ENCODE data around the gene CTSF.
"Not testable (repeated sequence)": the region's sequence is repeated elsewhere in the genome, so short reads cannot be mapped to it uniquely, and the experiment has no call there.

Gene CTSF

GRCh38 chr11:66543263-66544107 lies 24.9 kb downstream of the CTSF start:
- TF ChIP-seq POLR2AphosphoS5 (IDR thresholded peaks at IDR 0.05; ENCODE audit: low read depth) (no peak), GABPA (IDR thresholded peaks at IDR 0.05; ENCODE audit: low read depth) (no peak), SPI1 (IDR thresholded peaks at IDR 0.05; ENCODE audit: borderline replicate concordance, low read depth) (peak; percentile 47; the same call in 1 of the 2 replicates)
- TF ChIP-seq, protein P1, sequence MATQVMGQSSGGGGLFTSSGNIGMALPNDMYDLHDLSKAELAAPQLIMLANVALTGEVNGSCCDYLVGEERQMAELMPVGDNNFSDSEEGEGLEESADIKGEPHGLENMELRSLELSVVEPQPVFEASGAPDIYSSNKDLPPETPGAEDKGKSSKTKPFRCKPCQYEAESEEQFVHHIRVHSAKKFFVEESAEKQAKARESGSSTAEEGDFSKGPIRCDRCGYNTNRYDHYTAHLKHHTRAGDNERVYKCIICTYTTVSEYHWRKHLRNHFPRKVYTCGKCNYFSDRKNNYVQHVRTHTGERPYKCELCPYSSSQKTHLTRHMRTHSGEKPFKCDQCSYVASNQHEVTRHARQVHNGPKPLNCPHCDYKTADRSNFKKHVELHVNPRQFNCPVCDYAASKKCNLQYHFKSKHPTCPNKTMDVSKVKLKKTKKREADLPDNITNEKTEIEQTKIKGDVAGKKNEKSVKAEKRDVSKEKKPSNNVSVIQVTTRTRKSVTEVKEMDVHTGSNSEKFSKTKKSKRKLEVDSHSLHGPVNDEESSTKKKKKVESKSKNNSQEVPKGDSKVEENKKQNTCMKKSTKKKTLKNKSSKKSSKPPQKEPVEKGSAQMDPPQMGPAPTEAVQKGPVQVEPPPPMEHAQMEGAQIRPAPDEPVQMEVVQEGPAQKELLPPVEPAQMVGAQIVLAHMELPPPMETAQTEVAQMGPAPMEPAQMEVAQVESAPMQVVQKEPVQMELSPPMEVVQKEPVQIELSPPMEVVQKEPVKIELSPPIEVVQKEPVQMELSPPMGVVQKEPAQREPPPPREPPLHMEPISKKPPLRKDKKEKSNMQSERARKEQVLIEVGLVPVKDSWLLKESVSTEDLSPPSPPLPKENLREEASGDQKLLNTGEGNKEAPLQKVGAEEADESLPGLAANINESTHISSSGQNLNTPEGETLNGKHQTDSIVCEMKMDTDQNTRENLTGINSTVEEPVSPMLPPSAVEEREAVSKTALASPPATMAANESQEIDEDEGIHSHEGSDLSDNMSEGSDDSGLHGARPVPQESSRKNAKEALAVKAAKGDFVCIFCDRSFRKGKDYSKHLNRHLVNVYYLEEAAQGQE (IDR thresholded peaks at IDR 0.05; ENCODE audit: insufficient replicate concordance, low read depth): no peak
- TF ChIP-seq, protein P2, sequence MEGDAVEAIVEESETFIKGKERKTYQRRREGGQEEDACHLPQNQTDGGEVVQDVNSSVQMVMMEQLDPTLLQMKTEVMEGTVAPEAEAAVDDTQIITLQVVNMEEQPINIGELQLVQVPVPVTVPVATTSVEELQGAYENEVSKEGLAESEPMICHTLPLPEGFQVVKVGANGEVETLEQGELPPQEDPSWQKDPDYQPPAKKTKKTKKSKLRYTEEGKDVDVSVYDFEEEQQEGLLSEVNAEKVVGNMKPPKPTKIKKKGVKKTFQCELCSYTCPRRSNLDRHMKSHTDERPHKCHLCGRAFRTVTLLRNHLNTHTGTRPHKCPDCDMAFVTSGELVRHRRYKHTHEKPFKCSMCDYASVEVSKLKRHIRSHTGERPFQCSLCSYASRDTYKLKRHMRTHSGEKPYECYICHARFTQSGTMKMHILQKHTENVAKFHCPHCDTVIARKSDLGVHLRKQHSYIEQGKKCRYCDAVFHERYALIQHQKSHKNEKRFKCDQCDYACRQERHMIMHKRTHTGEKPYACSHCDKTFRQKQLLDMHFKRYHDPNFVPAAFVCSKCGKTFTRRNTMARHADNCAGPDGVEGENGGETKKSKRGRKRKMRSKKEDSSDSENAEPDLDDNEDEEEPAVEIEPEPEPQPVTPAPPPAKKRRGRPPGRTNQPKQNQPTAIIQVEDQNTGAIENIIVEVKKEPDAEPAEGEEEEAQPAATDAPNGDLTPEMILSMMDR (IDR thresholded peaks at IDR 0.05; ENCODE audit: insufficient read depth, low read length): no peak
- Histone ChIP-seq H3K27ac (replicated peaks) (peak overlapping the region; percentile 32), H3K4me3 (replicated peaks; ENCODE audit: insufficient read depth, low read length) (no peak overlapping the region), H3K27me3 (ENCODE audit: insufficient read depth, poor library complexity, severe bottlenecking) (peaks cover 2% of the 10 kb centered on the region)
- peak in 1 of 2 experiments; percentile 64 for DNase-seq (ENCODE audit: low read depth in 1 of 2, low spot score in 1 of 2)

GRCh38 chr11:66542362-66542761 lies 26.0 kb downstream of the CTSF start:
- no peak overlapping the region for H3K27ac ChIP-seq (replicated peaks)
- no peak for DNase-seq (ENCODE audit: low read depth in 1 of 2, low spot score in 1 of 2)
- no peak overlapping the region for H3K4me3 ChIP-seq (replicated peaks; ENCODE audit: insufficient read depth, low read length)
- peaks cover 2% of the 10 kb centered on the region for H3K27me3 ChIP-seq (ENCODE audit: insufficient read depth, poor library complexity, severe bottlenecking)
- no peak for TF ChIP-seq SPI1 (IDR thresholded peaks at IDR 0.05; ENCODE audit: borderline replicate concordance, low read depth)

GRCh38 chr11:66541892-66542291 lies 26.5 kb downstream of the CTSF start:
- Histone ChIP-seq H3K4me3 (replicated peaks; ENCODE audit: insufficient read depth, low read length) (no peak overlapping the region), H3K27ac (replicated peaks) (no peak overlapping the region), H3K27me3 (ENCODE audit: insufficient read depth, poor library complexity, severe bottlenecking) (no peaks in the 10 kb centered on the region)
- DNase-seq (ENCODE audit: low read depth in 1 of 2, low spot score in 1 of 2): no peak
- TF ChIP-seq, protein P2 (IDR thresholded peaks at IDR 0.05; ENCODE audit: insufficient read depth, low read length): no peak
- TF ChIP-seq GABPA (IDR thresholded peaks at IDR 0.05; ENCODE audit: low read depth) (no peak), SPI1 (IDR thresholded peaks at IDR 0.05; ENCODE audit: borderline replicate concordance, low read depth) (no peak), POLR2AphosphoS5 (IDR thresholded peaks at IDR 0.05; ENCODE audit: low read depth) (no peak)
- TF ChIP-seq, protein P1 (IDR thresholded peaks at IDR 0.05; ENCODE audit: insufficient replicate concordance, low read depth): no peak

- not testable (repeated sequence) for H3K27me3 ChIP-seq (ENCODE audit: insufficient read depth, poor library complexity, severe bottlenecking); H3K27ac ChIP-seq (replicated peaks); H3K4me3 ChIP-seq (replicated peaks; ENCODE audit: insufficient read depth, low read length)
- peak in 1 of 2 experiments; percentile 23 for DNase-seq (ENCODE audit: low read depth in 1 of 2, low spot score in 1 of 2)
These were observed 27.8 kb downstream of the CTSF start for GRCh38 chr11:66540598-66540997.

- no peaks in the 10 kb centered on the region for H3K27me3 ChIP-seq (ENCODE audit: insufficient read depth, poor library complexity, severe bottlenecking)
- no peak overlapping the region for H3K4me3 ChIP-seq (replicated peaks; ENCODE audit: insufficient read depth, low read length)
- TF ChIP-seq POLR2AphosphoS5 (IDR thresholded peaks at IDR 0.05; ENCODE audit: low read depth) (no peak), SPI1 (IDR thresholded peaks at IDR 0.05; ENCODE audit: borderline replicate concordance, low read depth) (no peak), GABPA (IDR thresholded peaks at IDR 0.05; ENCODE audit: low read depth) (no peak)
- TF ChIP-seq, protein P1 (IDR thresholded peaks at IDR 0.05; ENCODE audit: insufficient replicate concordance, low read depth): no peak
- TF ChIP-seq, protein P2 (IDR thresholded peaks at IDR 0.05; ENCODE audit: insufficient read depth, low read length): no peak
- no peak overlapping the region for H3K27ac ChIP-seq (replicated peaks)
- no peak for DNase-seq (ENCODE audit: low read depth in 1 of 2, low spot score in 1 of 2)
These were observed 28.6 kb downstream of the CTSF start for GRCh38 chr11:66539870-66540213.

Measured in HL-60 (cell line).